ENCODE measurements around the gene CYTH2. TPM values are rescaled to one million over a fixed set of nuclear protein-coding genes. Genes with fewer than 3 reads are reported as not detected.

Gene CYTH2
- total and polyA plus RNA-seq, 11 donors: 12.3 to 55.3 (median 31.0) TPM

- no peaks in the 10 kb centered on the region for H3K9me3 ChIP-seq
- peaks cover 4 to 34% (median 15%) of the 10 kb centered on the region in 9 donors for H3K27me3 ChIP-seq
- intact Hi-C loops (cut with DNase I): loop anchor here in 6 of 10 donors (5.0 kb wide), 3 partner anchors 66 to 81 kb away; no protein-coding TSS in a partner anchor
- DNase-seq (no peak), ATAC-seq (peak in 1 of 4 donors; percentile 17)
- no peak for TF ChIP-seq POLR2A (IDR thresholded peaks at IDR 0.05)
- peak; percentile 9 to 47 (median 33) for TF ChIP-seq CTCF (IDR thresholded peaks at IDR 0.05)
- H3K27ac ChIP-seq: no peak overlapping the region
- H3K36me3 ChIP-seq: no peaks in the 10 kb centered on the region
- H3K4me1 ChIP-seq: peaks cover 0 to 14% (median 3%) of the 10 kb centered on the region in 12 donors
- H3K4me3 ChIP-seq: no peak overlapping the region
- 87 to 96% (median 93%) methylated on average over 5 of the region's 5 CpGs for WGBS, 4 donors
Measured at GRCh38 chr19:48506138-48506733, 37.1 kb downstream of the CYTH2 start.

- Histone ChIP-seq H3K9me3 (no peaks in the 10 kb centered on the region), H3K36me3 (no peaks in the 10 kb centered on the region), H3K4me1 (peaks cover 0 to 15% (median 1%) of the 10 kb centered on the region in 12 donors), H3K4me3 (no peak overlapping the region), H3K27ac (no peak overlapping the region), H3K27me3 (peaks cover 0 to 31% (median 22%) of the 10 kb centered on the region in 9 donors)
- WGBS, 4 donors: 82 to 95% (median 85%) methylated on average over 7 of the region's 7 CpGs
- no peak for DNase-seq
- TF ChIP-seq POLR2A (IDR thresholded peaks at IDR 0.05) (no peak), CTCF (IDR thresholded peaks at IDR 0.05) (no peak)
- intact Hi-C loops (cut with DNase I): loop anchor here in 6 of 10 donors (5.0 kb wide), 3 partner anchors 64 to 79 kb away; no protein-coding TSS in a partner anchor
- ATAC-seq: no peak
Measured at GRCh38 chr19:48507911-48508439, 38.8 kb downstream of the CYTH2 start.

GRCh38 chr19:48508729-48509411, 39.7 kb downstream of the CYTH2 start:
- Histone ChIP-seq H3K9me3 (no peaks in the 10 kb centered on the region), H3K27ac (no peak overlapping the region), H3K4me3 (no peak overlapping the region), H3K4me1 (peaks cover 0 to 23% (median 3%) of the 10 kb centered on the region in 12 donors), H3K27me3 (peaks cover 0 to 40% (median 29%) of the 10 kb centered on the region in 9 donors), H3K36me3 (no peaks in the 10 kb centered on the region)
- TF ChIP-seq CTCF (IDR thresholded peaks at IDR 0.05) (no peak), POLR2A (IDR thresholded peaks at IDR 0.05) (no peak)
- DNase-seq (no peak), ATAC-seq (no peak)
- WGBS, 4 donors: 84 to 85% (median 85%) methylated on average over 32 of the region's 32 CpGs
- intact Hi-C loops (cut with DNase I): loop anchor here in 6 of 10 donors (5.0 kb wide), 3 partner anchors 63 to 78 kb away; no protein-coding TSS in a partner anchor
